ENCODE data around the gene HJURP.

Gene HJURP

GRCh38 chr2:233838726-233839446 is 15.4 kb downstream of the HJURP start:
- no peaks in the 10 kb centered on the region for H3K4me1 ChIP-seq (ENCODE audit: control extremely low read depth in 1 of 4, control insufficient read depth in 4 of 4, insufficient read depth in 4 of 4, low read length in 3 of 4)
- H3K36me3 ChIP-seq (ENCODE audit: control insufficient read depth in 4 of 4, insufficient read depth in 4 of 4, low read length in 3 of 4): peaks cover 29 to 93% (median 60%) of the 10 kb centered on the region in 4 experiments
- CTCF ChIA-PET: no interaction called here
- H3K4me3 ChIP-seq (ENCODE audit: control insufficient read depth in 1 of 7, extremely low read depth in 1 of 7, insufficient read depth in 4 of 7, low read depth in 2 of 7, low read length in 6 of 7): no peak overlapping the region
- WGBS (ENCODE audit: insufficient coverage): 98% methylated on average over 11 of the region's 12 CpGs
- POLR2A ChIA-PET: no interaction called here
- DNase-seq: no peak
- no peak overlapping the region for H3K27ac ChIP-seq (ENCODE audit: insufficient read depth in 1 of 2, low read depth in 1 of 2, low read length in 2 of 2, poor library complexity in 1 of 2, severe bottlenecking in 2 of 2)
- no peaks in the 10 kb centered on the region for H3K9me3 ChIP-seq (ENCODE audit: control extremely low read depth in 1 of 5, control insufficient read depth in 4 of 5, insufficient read depth in 2 of 5, low read depth in 1 of 5, low read length in 4 of 5)
- H3K27me3 ChIP-seq (replicated peaks in 2 of 5; ENCODE audit: control insufficient read depth in 4 of 5, insufficient read depth in 5 of 5, low read length in 4 of 5): no peaks in the 10 kb centered on the region

- no peak overlapping the region for H3K4me3 ChIP-seq (ENCODE audit: control insufficient read depth in 1 of 7, extremely low read depth in 1 of 7, insufficient read depth in 4 of 7, low read depth in 2 of 7, low read length in 6 of 7)
- no peak overlapping the region for H3K27ac ChIP-seq (ENCODE audit: insufficient read depth in 1 of 2, low read depth in 1 of 2, low read length in 2 of 2, poor library complexity in 1 of 2, severe bottlenecking in 2 of 2)
- ChIA-PET CTCF (no interaction called here), POLR2A (no interaction called here)
- no peaks in the 10 kb centered on the region for H3K9me3 ChIP-seq (ENCODE audit: control extremely low read depth in 1 of 5, control insufficient read depth in 4 of 5, insufficient read depth in 2 of 5, low read depth in 1 of 5, low read length in 4 of 5)
- H3K4me1 ChIP-seq (ENCODE audit: control extremely low read depth in 1 of 4, control insufficient read depth in 4 of 4, insufficient read depth in 4 of 4, low read length in 3 of 4): no peaks in the 10 kb centered on the region
- WGBS (ENCODE audit: insufficient coverage): 88% methylated on average over 5 of the region's 7 CpGs
- DNase-seq: no peak
- H3K36me3 ChIP-seq (ENCODE audit: control insufficient read depth in 4 of 4, insufficient read depth in 4 of 4, low read length in 3 of 4): peaks cover 26 to 87% (median 56%) of the 10 kb centered on the region in 4 experiments
- H3K27me3 ChIP-seq (replicated peaks in 2 of 5; ENCODE audit: control insufficient read depth in 4 of 5, insufficient read depth in 5 of 5, low read length in 4 of 5): no peaks in the 10 kb centered on the region
Observed at GRCh38 chr2:233838251-233838650, 16.1 kb downstream of the HJURP start.

- no peak for DNase-seq
- H3K36me3 ChIP-seq (ENCODE audit: control insufficient read depth in 4 of 4, insufficient read depth in 4 of 4, low read length in 3 of 4): peaks cover 26 to 82% (median 53%) of the 10 kb centered on the region in 4 experiments
- H3K27ac ChIP-seq (ENCODE audit: insufficient read depth in 1 of 2, low read depth in 1 of 2, low read length in 2 of 2, poor library complexity in 1 of 2, severe bottlenecking in 2 of 2): no peak overlapping the region
- WGBS (ENCODE audit: insufficient coverage): 97% methylated on average over 5 of the region's 9 CpGs
- no peak overlapping the region for H3K4me3 ChIP-seq (ENCODE audit: control insufficient read depth in 1 of 7, extremely low read depth in 1 of 7, insufficient read depth in 4 of 7, low read depth in 2 of 7, low read length in 6 of 7)
- ChIA-PET POLR2A (no interaction called here), CTCF (no interaction called here)
- no peaks in the 10 kb centered on the region for H3K4me1 ChIP-seq (ENCODE audit: control extremely low read depth in 1 of 4, control insufficient read depth in 4 of 4, insufficient read depth in 4 of 4, low read length in 3 of 4)
- H3K9me3 ChIP-seq (ENCODE audit: control extremely low read depth in 1 of 5, control insufficient read depth in 4 of 5, insufficient read depth in 2 of 5, low read depth in 1 of 5, low read length in 4 of 5): no peaks in the 10 kb centered on the region
- H3K27me3 ChIP-seq (replicated peaks in 2 of 5; ENCODE audit: control insufficient read depth in 4 of 5, insufficient read depth in 5 of 5, low read length in 4 of 5): no peaks in the 10 kb centered on the region
Observed at GRCh38 chr2:233837694-233838229, 16.6 kb downstream of the HJURP start.

GRCh38 chr2:233836359-233836758 is 18.0 kb downstream of the HJURP start:
- Histone ChIP-seq H3K4me3 (ENCODE audit: control insufficient read depth in 1 of 7, extremely low read depth in 1 of 7, insufficient read depth in 4 of 7, low read depth in 2 of 7, low read length in 6 of 7) (no peak overlapping the region), H3K9me3 (ENCODE audit: control extremely low read depth in 1 of 5, control insufficient read depth in 4 of 5, insufficient read depth in 2 of 5, low read depth in 1 of 5, low read length in 4 of 5) (no peaks in the 10 kb centered on the region), H3K27ac (ENCODE audit: insufficient read depth in 1 of 2, low read depth in 1 of 2, low read length in 2 of 2, poor library complexity in 1 of 2, severe bottlenecking in 2 of 2) (no peak overlapping the region), H3K36me3 (ENCODE audit: control insufficient read depth in 4 of 4, insufficient read depth in 4 of 4, low read length in 3 of 4) (peaks cover 21 to 68% (median 43%) of the 10 kb centered on the region in 4 experiments), H3K4me1 (ENCODE audit: control extremely low read depth in 1 of 4, control insufficient read depth in 4 of 4, insufficient read depth in 4 of 4, low read length in 3 of 4) (no peaks in the 10 kb centered on the region), H3K27me3 (replicated peaks in 2 of 5; ENCODE audit: control insufficient read depth in 4 of 5, insufficient read depth in 5 of 5, low read length in 4 of 5) (no peaks in the 10 kb centered on the region)
- 100% methylated on average over 1 of the region's 7 CpGs for WGBS (ENCODE audit: insufficient coverage)
- no peak for DNase-seq
- ChIA-PET POLR2A (no interaction called here), CTCF (no interaction called here)

- H3K27ac ChIP-seq (ENCODE audit: insufficient read depth in 1 of 2, low read depth in 1 of 2, low read length in 2 of 2, poor library complexity in 1 of 2, severe bottlenecking in 2 of 2): no peak overlapping the region
- ChIA-PET POLR2A (no interaction called here), CTCF (no interaction called here)
- H3K4me1 ChIP-seq (ENCODE audit: control extremely low read depth in 1 of 4, control insufficient read depth in 4 of 4, insufficient read depth in 4 of 4, low read length in 3 of 4): no peaks in the 10 kb centered on the region
- H3K36me3 ChIP-seq (ENCODE audit: control insufficient read depth in 4 of 4, insufficient read depth in 4 of 4, low read length in 3 of 4): peaks cover 17 to 60% (median 37%) of the 10 kb centered on the region in 4 experiments
- no peaks in the 10 kb centered on the region for H3K27me3 ChIP-seq (replicated peaks in 2 of 5; ENCODE audit: control insufficient read depth in 4 of 5, insufficient read depth in 5 of 5, low read length in 4 of 5)
- no peak overlapping the region for H3K4me3 ChIP-seq (ENCODE audit: control insufficient read depth in 1 of 7, extremely low read depth in 1 of 7, insufficient read depth in 4 of 7, low read depth in 2 of 7, low read length in 6 of 7)
- WGBS (ENCODE audit: insufficient coverage): 88% methylated on average over 10 of the region's 14 CpGs
- DNase-seq: no peak
- H3K9me3 ChIP-seq (ENCODE audit: control extremely low read depth in 1 of 5, control insufficient read depth in 4 of 5, insufficient read depth in 2 of 5, low read depth in 1 of 5, low read length in 4 of 5): no peaks in the 10 kb centered on the region
Observed at GRCh38 chr2:233835230-233836186, 18.8 kb downstream of the HJURP start.

GRCh38 chr2:233833345-233833744 is 21.0 kb downstream of the HJURP start:
- ChIA-PET CTCF (interaction anchor here (1.0 kb wide), 1 partner anchor 429 kb away, joined by 3 read pairs; no protein-coding TSS in a partner anchor), POLR2A (interaction anchor here (0.7 kb wide), 1 partner anchor 667 kb away, joined by 4 read pairs; no protein-coding TSS in a partner anchor)
- peaks cover 11 to 38% (median 26%) of the 10 kb centered on the region in 4 experiments for H3K36me3 ChIP-seq (ENCODE audit: control insufficient read depth in 4 of 4, insufficient read depth in 4 of 4, low read length in 3 of 4)
- no peak overlapping the region for H3K27ac ChIP-seq (ENCODE audit: insufficient read depth in 1 of 2, low read depth in 1 of 2, low read length in 2 of 2, poor library complexity in 1 of 2, severe bottlenecking in 2 of 2)
- H3K27me3 ChIP-seq (replicated peaks in 2 of 5; ENCODE audit: control insufficient read depth in 4 of 5, insufficient read depth in 5 of 5, low read length in 4 of 5): no peaks in the 10 kb centered on the region
- WGBS (ENCODE audit: insufficient coverage): 100% methylated on average over 4 of the region's 10 CpGs
- no peaks in the 10 kb centered on the region for H3K9me3 ChIP-seq (ENCODE audit: control extremely low read depth in 1 of 5, control insufficient read depth in 4 of 5, insufficient read depth in 2 of 5, low read depth in 1 of 5, low read length in 4 of 5)
- no peaks in the 10 kb centered on the region for H3K4me1 ChIP-seq (ENCODE audit: control extremely low read depth in 1 of 4, control insufficient read depth in 4 of 4, insufficient read depth in 4 of 4, low read length in 3 of 4)
- DNase-seq: no peak
- H3K4me3 ChIP-seq (ENCODE audit: control insufficient read depth in 1 of 7, extremely low read depth in 1 of 7, insufficient read depth in 4 of 7, low read depth in 2 of 7, low read length in 6 of 7): no peak overlapping the region
